Brain pericyte (primary cell): Measurements from ENCODE around the gene SERP1.
A peak's percentile ranks its signal among the peaks of the same experiment; 100 is the strongest.
"Not testable (repeated sequence)": the region's sequence is repeated elsewhere in the genome, so short reads cannot be mapped to it uniquely, and the experiment has no call there.

Experiments
- DNase-seq: peaks from one replicate; pipeline ENCODE4 v3.0.0-alpha.2; 2012; ENCODE audit warnings: low read depth, low spot score

Gene SERP1

GRCh38 chr3:150538324-150539208, 7.7 kb downstream of the SERP1 start:
- DNase-seq = no peak

DNA sequence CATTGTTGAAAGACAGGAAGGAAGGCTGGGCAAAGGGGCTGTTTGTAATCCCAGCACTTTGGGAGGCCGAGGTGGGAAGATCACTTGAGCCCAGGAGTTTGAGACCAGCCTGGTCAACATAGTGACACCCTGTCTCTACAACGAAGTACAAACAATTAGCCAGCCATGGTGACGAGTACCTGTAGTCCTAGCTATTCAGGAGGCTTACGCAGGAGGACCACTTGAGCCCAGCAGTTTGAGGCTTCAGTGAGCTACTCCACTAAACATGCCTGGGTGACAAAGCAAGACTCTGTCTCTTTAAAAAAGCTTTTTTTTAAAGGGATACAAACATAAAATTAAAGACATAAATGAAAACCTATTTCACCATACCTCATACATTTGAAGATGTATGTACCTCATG, 11.1 kb downstream of the SERP1 start:
- no peak for DNase-seq

DNA sequence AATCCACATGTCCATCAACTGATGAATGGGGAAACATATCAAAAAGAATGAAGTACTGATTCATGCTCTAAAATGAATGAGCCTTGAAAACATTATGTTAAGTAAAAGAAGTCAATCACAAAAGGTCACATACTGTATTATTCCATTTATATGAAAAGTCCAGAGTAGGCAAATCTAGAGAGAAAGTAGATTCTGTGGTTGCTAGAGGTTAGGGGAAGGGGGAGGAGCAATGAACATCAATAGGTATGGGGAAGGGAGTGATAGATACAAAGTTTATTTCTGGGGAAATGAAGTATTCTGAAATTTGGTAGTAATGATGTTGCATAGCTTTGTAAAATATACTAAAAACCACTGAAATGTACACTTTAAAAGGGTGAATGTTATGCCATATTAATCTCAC, 14.5 kb downstream of the SERP1 start:
- DNase-seq = no peak

GRCh38 chr3:150528354-150528797, 17.9 kb downstream of the SERP1 start:
- peak; percentile 15 for DNase-seq

- DNase-seq = no peak
Observed at GRCh38 chr3:150527464-150528255, 18.6 kb downstream of the SERP1 start.

DNA sequence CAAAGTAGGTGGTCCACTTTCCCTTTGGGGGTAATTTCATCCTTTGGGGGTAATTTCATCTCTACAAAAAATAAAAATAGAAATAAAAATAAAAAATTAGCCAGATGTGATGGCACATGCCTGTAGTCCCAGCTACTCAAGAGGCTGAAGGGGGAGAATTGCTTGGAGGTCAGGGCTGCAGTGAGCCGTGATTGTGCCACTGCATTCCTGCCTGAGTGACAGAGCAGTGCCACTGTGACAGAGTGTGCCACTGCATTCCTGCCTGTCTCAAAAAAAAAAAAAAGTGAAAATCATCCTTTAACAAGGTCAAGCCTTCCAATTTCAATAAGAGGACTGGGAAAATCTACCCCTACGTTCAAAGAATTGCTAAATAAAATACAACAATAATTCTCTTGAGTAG, 22.8 kb downstream of the SERP1 start:
- DNase-seq = no peak

DNA sequence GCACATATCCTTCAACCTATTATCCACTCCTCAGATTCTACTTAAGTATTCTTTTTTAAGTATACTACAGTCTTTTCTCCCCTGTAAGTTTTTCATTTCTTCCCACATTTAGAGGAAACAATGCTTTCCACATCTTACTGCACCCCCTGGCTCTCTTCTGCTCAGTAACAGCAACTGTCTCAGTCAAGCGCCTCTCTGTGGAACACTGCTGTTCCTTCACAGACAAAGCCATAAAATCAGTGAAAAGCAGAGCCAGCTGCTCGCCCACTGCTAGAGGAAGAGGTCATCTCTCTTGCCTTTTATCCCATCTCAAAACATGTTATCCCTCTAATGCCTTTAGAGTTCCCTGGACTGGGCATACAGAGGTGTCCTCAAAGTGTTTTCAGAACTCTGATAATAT, 24.8 kb downstream of the SERP1 start:
- DNase-seq = no peak

- no peak for DNase-seq
Observed at GRCh38 chr3:150520408-150520807, 25.9 kb downstream of the SERP1 start.

DNA sequence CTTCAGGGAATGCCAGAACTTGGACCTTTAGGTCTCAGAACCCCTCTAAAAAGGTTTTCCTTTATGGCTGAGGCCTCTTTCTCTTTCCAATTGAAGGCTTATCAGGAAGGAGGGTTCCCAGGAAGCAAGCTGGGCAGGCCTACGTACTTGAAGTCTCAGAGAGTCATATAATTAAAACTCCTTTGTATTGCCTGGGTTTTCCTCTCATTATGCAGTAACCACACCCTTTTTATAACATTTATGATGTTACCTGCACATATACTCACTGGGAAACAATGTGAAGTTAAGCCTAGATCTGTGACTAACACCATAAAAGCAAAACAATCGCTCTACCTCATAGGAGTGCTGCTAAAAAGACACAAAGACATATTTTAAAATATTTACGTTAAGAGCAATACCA, 27.3 kb downstream of the SERP1 start:
- no peak for DNase-seq

GRCh38 chr3:150515210-150515609, 31.1 kb downstream of the SERP1 start:
- no peak for DNase-seq

DNA sequence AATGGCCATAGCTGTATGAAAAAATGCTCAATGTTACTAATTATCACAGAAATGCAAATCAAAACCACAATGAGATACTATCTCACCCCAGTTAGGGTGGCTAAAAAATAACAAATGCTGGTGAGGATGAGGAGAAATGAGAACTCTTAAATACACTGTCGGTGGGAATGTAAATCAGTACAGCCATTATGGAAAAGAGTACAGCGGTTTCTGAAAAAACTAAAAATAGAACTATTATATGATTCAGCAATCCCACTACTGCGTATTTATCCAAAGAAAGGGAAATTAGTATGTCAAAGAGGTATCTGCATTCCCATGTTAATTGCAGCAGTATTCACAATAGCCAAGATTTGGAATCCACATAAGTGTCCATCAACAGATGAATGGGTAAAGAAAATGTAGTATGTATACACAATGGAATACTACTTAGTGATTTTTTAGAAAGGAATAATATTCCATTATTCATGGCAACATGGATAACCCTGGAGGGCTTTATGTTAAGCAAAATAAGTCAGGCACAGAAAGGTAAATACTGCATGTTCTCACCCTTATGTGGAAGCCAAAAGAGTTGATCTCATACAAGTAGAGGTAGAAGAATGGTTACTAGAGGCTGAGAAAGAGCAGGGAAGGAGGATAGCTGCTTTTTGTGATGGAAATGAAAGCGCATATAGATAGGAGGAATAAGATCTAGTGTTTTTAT, 35.0 kb downstream of the SERP1 start:
- DNase-seq = no peak

GRCh38 chr3:150509780-150510179, 36.5 kb downstream of the SERP1 start:
- DNase-seq = no peak

DNA sequence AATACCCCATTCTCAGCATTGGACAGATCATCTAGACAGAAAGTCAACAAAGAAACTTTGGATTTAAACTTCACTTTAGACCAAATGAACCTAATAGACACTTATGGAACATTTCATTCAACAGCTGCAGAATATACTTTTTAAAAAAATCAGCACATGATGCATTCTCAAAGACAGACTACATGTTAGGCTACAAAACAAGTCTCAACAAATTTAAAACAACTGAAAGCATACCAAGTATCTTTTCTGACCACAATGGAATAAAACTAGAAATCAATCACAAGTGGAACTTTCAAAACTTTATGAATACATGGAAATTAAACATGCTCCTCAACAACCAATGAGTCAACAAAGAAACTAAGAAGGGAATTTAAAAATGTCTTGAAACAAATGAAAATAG, 37.9 kb downstream of the SERP1 start:
- DNase-seq = no peak

- no peak for DNase-seq
Observed at GRCh38 chr3:150504483-150504882, 41.8 kb downstream of the SERP1 start.

GRCh38 chr3:150503402-150504099, 42.7 kb downstream of the SERP1 start:
- no peak for DNase-seq

GRCh38 chr3:150500960-150501359, 45.3 kb downstream of the SERP1 start:
- not testable (repeated sequence) for DNase-seq

DNA sequence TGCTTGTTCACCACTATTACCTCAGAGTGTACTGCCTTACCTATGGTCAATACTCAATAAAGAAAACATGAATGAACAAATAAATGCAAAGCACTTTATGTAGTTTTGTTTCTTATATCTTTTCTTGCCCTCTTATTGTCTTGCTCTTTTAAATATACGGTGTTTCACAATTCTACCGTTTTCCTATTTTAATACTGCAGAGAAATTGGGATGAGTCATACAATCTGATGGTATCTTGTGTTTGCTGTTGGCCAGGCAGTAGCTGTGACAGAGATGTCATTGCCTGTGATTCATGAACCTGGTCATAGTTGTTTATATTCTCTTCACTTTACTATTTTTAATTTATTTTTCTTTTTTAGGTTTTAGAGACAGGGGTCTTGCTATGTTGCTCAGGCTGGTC, 48.3 kb downstream of the SERP1 start:
- no peak for DNase-seq

- peak; percentile 11 for DNase-seq
Observed at GRCh38 chr3:150495563-150496168, 50.6 kb downstream of the SERP1 start.

- no peak for DNase-seq
Observed at GRCh38 chr3:150495149-150495548, 51.1 kb downstream of the SERP1 start.

- no peak for DNase-seq
Observed at GRCh38 chr3:150494411-150494977, 51.8 kb downstream of the SERP1 start.
